ENCODE results near the gene PKNOX2. TPM values are rescaled to one million over a fixed set of nuclear protein-coding genes. Genes with fewer than 3 reads are reported as not detected.
A peak's percentile ranks its signal among the peaks of the same experiment; 100 is the strongest.

The PKNOX2 gene
- polyA plus RNA-seq, 2 of the 4 experiments (the other 2 are of a cell fraction) = not detected

DNA sequence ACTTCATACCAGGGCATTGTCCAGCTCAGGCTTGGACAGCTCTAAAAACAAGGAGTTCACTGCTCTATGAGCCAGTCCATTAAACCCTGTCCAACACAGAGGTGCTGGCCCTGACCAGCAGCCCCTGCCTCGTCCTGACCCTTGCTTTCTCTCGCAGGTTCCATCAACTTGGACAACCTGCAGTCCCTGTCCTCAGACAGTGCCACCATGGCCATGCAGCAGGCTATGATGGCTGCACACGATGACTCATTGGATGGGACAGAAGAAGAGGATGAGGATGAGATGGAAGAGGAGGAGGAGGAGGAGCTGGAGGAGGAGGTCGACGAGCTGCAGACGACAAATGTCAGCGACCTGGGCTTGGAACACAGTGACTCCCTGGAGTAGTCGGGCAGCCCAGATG, 266.5 kb downstream of the PKNOX2 start:
- ATAC-seq (no peak), FAIRE-seq (no peak), DNase-seq (ENCODE audit: low read depth in 1 of 2, low spot score in 1 of 2) (no peak)
- H3K27ac ChIP-seq = no peak overlapping the region
- no peak overlapping the region for H3K4me3 ChIP-seq
- CTCF ChIA-PET = interaction anchor here (0.6 to 1.8 kb wide), 5 partner anchors 8 to 365 kb away, joined by 3 to 6 read pairs (median 5); no protein-coding TSS in a partner anchor
- TF ChIP-seq MAX (IDR thresholded peaks at IDR 0.05) = no peak
- no peak for TF ChIP-seq ESRRA (IDR thresholded peaks at IDR 0.05; ENCODE audit: borderline replicate concordance, low read length)
- no peak for TF ChIP-seq ZSCAN20 (CRISPR knock-in tag; IDR thresholded peaks at IDR 0.05)
- TF ChIP-seq POLR2A (IDR thresholded peaks at IDR 0.05; ENCODE audit: low read length) = no peak
- TF ChIP-seq, protein P1, sequence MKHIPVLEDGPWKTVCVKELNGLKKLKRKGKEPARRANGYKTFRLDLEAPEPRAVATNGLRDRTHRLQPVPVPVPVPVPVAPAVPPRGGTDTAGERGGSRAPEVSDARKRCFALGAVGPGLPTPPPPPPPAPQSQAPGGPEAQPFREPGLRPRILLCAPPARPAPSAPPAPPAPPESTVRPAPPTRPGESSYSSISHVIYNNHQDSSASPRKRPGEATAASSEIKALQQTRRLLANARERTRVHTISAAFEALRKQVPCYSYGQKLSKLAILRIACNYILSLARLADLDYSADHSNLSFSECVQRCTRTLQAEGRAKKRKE (CRISPR knock-in tag; IDR thresholded peaks at IDR 0.05; ENCODE audit: low read depth) = no peak
- TF ChIP-seq MAZ (IDR thresholded peaks at IDR 0.05; ENCODE audit: borderline replicate concordance, low read depth, low read length) = no peak
- TF ChIP-seq JUNB (IDR thresholded peaks at IDR 0.05) = no peak
- POLR2A ChIA-PET = no interaction called here
- no peak overlapping the region for H3K4me2 ChIP-seq
- WGBS (ENCODE audit: missing lambda C conversion rate) = 13% methylated on average over 8 of the region's 8 CpGs
- H3K4me1 ChIP-seq = no peaks in the 10 kb centered on the region
- no peaks in the 10 kb centered on the region for H3K9me3 ChIP-seq

- no peak for TF ChIP-seq FOXS1 (CRISPR knock-in tag; IDR thresholded peaks at IDR 0.05)
- TF ChIP-seq CHD2 (IDR thresholded peaks at IDR 0.05; ENCODE audit: low read length, partially characterized antibody) = no peak
- no peak for TF ChIP-seq POLR2AphosphoS2 (conservative IDR thresholded peaks at IDR 0.05; ENCODE audit: low read length)
- no peak for TF ChIP-seq CBX2 (IDR thresholded peaks at IDR 0.05; ENCODE audit: borderline replicate concordance, low read depth)
- TF ChIP-seq POLR2A (IDR thresholded peaks at IDR 0.05; ENCODE audit: low read length) = no peak
- no peak for TF ChIP-seq EP300 (IDR thresholded peaks at IDR 0.05)
- TF ChIP-seq ZSCAN20 (CRISPR knock-in tag; IDR thresholded peaks at IDR 0.05) = no peak
- TF ChIP-seq, protein P2, sequence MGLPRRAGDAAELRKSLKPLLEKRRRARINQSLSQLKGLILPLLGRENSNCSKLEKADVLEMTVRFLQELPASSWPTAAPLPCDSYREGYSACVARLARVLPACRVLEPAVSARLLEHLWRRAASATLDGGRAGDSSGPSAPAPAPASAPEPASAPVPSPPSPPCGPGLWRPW (IDR thresholded peaks at IDR 0.05) = no peak
- no peak for TF ChIP-seq EHMT2 (IDR thresholded peaks at IDR 0.05; ENCODE audit: low read depth)
- TF ChIP-seq SREBF2 (IDR thresholded peaks at IDR 0.05) = no peak
- TF ChIP-seq RAD21 (conservative IDR thresholded peaks at IDR 0.05 in 1 of 2, IDR thresholded peaks at IDR 0.05 in 1 of 2) = no peak
- no peak for TF ChIP-seq NPAS2 (CRISPR knock-in tag; IDR thresholded peaks at IDR 0.05; ENCODE audit: borderline replicate concordance)
- Histone ChIP-seq H3K9me3 (no peaks in the 10 kb centered on the region), H3K4me1 (no peaks in the 10 kb centered on the region), H3K4me3 (no peak overlapping the region), H3K27ac (no peak overlapping the region), H3K4me2 (no peak overlapping the region)
- POLR2A ChIA-PET = no interaction called here
- ATAC-seq (no peak), FAIRE-seq (no peak), DNase-seq (ENCODE audit: low read depth in 1 of 2, low spot score in 1 of 2) (no peak)
- CTCF ChIA-PET = interaction anchor here (0.9 to 1.6 kb wide), 4 partner anchors 9 to 340 kb away, joined by 3 to 6 read pairs (median 4); no protein-coding TSS in a partner anchor
- 58% methylated on average over 4 of the region's 8 CpGs for WGBS (ENCODE audit: missing lambda C conversion rate)
These were observed 266.9 kb downstream of the PKNOX2 start for GRCh38 chr11:125431481-125431880.

DNA sequence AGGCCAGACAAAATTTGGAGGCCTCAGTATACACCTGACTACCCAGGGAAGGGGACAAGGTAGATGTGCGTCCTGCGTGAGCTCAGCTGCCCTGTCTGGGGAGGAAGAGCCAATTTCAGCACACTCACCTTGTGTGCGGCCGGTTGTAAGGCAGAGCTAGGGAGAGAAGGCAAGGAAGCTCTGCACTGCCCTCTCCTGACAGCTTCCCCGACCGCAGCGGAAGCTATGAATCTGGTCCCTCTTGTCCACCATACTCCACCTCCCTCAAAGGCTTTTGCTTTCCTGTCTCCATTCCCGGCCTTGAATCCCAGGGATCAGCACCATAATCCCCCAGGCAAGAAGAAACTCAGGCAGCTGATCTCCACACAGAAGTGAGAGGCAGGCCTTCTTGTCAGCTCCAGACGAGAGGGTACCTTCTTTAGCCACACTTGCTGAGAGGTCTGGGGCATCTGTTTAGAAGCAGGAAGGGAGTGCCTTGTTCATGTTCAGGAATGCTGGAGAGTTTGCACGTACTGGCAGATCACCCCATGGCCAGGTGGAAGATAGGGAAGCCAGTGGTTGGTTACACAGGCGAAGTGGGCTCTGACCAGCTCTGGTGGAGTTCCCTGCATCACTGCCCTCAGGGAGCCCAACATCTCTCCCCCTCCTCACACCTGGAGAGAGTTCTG, 269.0 kb downstream of the PKNOX2 start:
- H3K4me2 ChIP-seq = no peak overlapping the region
- POLR2A ChIA-PET = interaction anchor here (0.9 kb wide), 1 partner anchor 454 kb away, joined by 3 read pairs; the partner anchor contains the start of gene HYLS1
- 3% methylated on average over 8 of the region's 11 CpGs for WGBS (ENCODE audit: missing lambda C conversion rate)
- no peak overlapping the region for H3K27ac ChIP-seq
- H3K4me1 ChIP-seq = no peaks in the 10 kb centered on the region
- ATAC-seq (peak; percentile 86 to 96), DNase-seq (ENCODE audit: low read depth in 1 of 2, low spot score in 1 of 2) (peak; percentile 45 to 54), FAIRE-seq (no peak)
- no peak for TF ChIP-seq ZSCAN20 (CRISPR knock-in tag; IDR thresholded peaks at IDR 0.05)
- TF ChIP-seq, protein P3, sequence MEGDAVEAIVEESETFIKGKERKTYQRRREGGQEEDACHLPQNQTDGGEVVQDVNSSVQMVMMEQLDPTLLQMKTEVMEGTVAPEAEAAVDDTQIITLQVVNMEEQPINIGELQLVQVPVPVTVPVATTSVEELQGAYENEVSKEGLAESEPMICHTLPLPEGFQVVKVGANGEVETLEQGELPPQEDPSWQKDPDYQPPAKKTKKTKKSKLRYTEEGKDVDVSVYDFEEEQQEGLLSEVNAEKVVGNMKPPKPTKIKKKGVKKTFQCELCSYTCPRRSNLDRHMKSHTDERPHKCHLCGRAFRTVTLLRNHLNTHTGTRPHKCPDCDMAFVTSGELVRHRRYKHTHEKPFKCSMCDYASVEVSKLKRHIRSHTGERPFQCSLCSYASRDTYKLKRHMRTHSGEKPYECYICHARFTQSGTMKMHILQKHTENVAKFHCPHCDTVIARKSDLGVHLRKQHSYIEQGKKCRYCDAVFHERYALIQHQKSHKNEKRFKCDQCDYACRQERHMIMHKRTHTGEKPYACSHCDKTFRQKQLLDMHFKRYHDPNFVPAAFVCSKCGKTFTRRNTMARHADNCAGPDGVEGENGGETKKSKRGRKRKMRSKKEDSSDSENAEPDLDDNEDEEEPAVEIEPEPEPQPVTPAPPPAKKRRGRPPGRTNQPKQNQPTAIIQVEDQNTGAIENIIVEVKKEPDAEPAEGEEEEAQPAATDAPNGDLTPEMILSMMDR (IDR thresholded peaks at IDR 0.05) = peak; percentile 25
- TF ChIP-seq ZFP36 (IDR thresholded peaks at IDR 0.05; ENCODE audit: borderline replicate concordance, partially characterized antibody) = no peak
- no peak for TF ChIP-seq MYC (IDR thresholded peaks at IDR 0.05; ENCODE audit: borderline replicate concordance, low read length)
- TF ChIP-seq CBX8 (IDR thresholded peaks at IDR 0.05) = no peak
- TF ChIP-seq RAD21 (conservative IDR thresholded peaks at IDR 0.05 in 1 of 2, IDR thresholded peaks at IDR 0.05 in 1 of 2) = peak; percentile 18 to 20; a peak in 2 of 5 replicates
- no peak overlapping the region for H3K4me3 ChIP-seq
- CTCF ChIA-PET = interaction anchor here (0.7 to 1.6 kb wide), 5 partner anchors 10 to 760 kb away, joined by 3 to 5 read pairs (median 3); no protein-coding TSS in a partner anchor
- no peaks in the 10 kb centered on the region for H3K9me3 ChIP-seq

Measured in A549 (cell line).